Measurements from ENCODE around the gene PLA2G7. TPM values are rescaled to one million over a fixed set of nuclear protein-coding genes. Genes with fewer than 3 reads are reported as not detected.
"Not testable (repeated sequence)": the region's sequence is repeated elsewhere in the genome, so short reads cannot be mapped to it uniquely, and the experiment has no call there.

Gene PLA2G7
- total RNA-seq (1 to 10 TPM; 1.9 to 2.1 TPM), polyA plus RNA-seq (not detected), total RNA-seq (0 to 0.07 (median 0) reads per million in 6 experiments)

- POLR2A ChIA-PET, result no interaction called here
- H3K27me3 Mint-ChIP-seq, result peaks cover 43 to 82% (median 52%) of the 10 kb centered on the region in 5 donors
- peaks cover 0 to 2% (median 0%) of the 10 kb centered on the region in 9 donors for H3K9me3 Mint-ChIP-seq
- DNase-seq (no peak), ATAC-seq (no peak)
- no peak within 1 kb of the TSS for H3K27ac Mint-ChIP-seq
- peak within 1 kb of the TSS in 9 of 10 donors; percentile 34 to 76 (median 64) for H3K4me3 Mint-ChIP-seq
- H3K36me3 Mint-ChIP-seq, result no peaks in the 10 kb centered on the region
- peaks cover 3 to 12% (median 8%) of the 10 kb centered on the region in 4 donors for H3K4me1 Mint-ChIP-seq
These were observed at the start of gene PLA2G7 for GRCh38 chr6:46734867-46735719. Gene PLA2G7 (minus strand): TSS chr6:46735375. CDS start chr6:46722891, 12,484 bp downstream.

- Mint-ChIP-seq H3K4me1 (no peaks in the 10 kb centered on the region), H3K27me3 (peaks cover 0 to 13% (median 6%) of the 10 kb centered on the region in 5 donors), H3K36me3 (no peaks in the 10 kb centered on the region), H3K27ac (no peak overlapping the region), H3K9me3 (no peaks in the 10 kb centered on the region), H3K4me3 (no peak overlapping the region)
- ATAC-seq (no peak), DNase-seq (no peak)
- POLR2A ChIA-PET, result no interaction called here
These were observed 49.4 kb upstream of the PLA2G7 start for GRCh38 chr6:46784535-46784934.

GRCh38 chr6:46781478-46782378 is 46.6 kb upstream of the PLA2G7 start:
- Mint-ChIP-seq H3K4me1 (no peaks in the 10 kb centered on the region), H3K9me3 (no peaks in the 10 kb centered on the region), H3K4me3 (no peak overlapping the region), H3K27me3 (peaks cover 4 to 9% (median 7%) of the 10 kb centered on the region in 5 donors), H3K36me3 (no peaks in the 10 kb centered on the region), H3K27ac (no peak overlapping the region)
- POLR2A ChIA-PET, result no interaction called here
- ATAC-seq (no peak), DNase-seq (peak in 1 of 10 donors; percentile 11)

- no peaks in the 10 kb centered on the region for H3K36me3 Mint-ChIP-seq
- H3K4me3 Mint-ChIP-seq, result no peak overlapping the region
- ATAC-seq (no peak), DNase-seq (no peak)
- H3K9me3 Mint-ChIP-seq, result no peaks in the 10 kb centered on the region
- H3K27ac Mint-ChIP-seq, result peak overlapping the region in 1 of 10 donors; percentile 73
- peaks cover 5 to 16% (median 7%) of the 10 kb centered on the region in 5 donors for H3K27me3 Mint-ChIP-seq
- peaks cover 0 to 2% (median 0%) of the 10 kb centered on the region in 4 donors for H3K4me1 Mint-ChIP-seq
- POLR2A ChIA-PET, result no interaction called here
These were observed 42.5 kb upstream of the PLA2G7 start for GRCh38 chr6:46777476-46778346.

- Mint-ChIP-seq H3K4me3 (no peak overlapping the region), H3K36me3 (no peaks in the 10 kb centered on the region), H3K27ac (no peak overlapping the region), H3K27me3 (peaks cover 6 to 16% (median 8%) of the 10 kb centered on the region in 5 donors), H3K9me3 (no peaks in the 10 kb centered on the region), H3K4me1 (peaks cover 0 to 3% (median 0%) of the 10 kb centered on the region in 4 donors)
- DNase-seq (no peak), ATAC-seq (no peak)
- POLR2A ChIA-PET, result no interaction called here
These were observed 41.0 kb upstream of the PLA2G7 start for GRCh38 chr6:46776070-46776712.

- H3K36me3 Mint-ChIP-seq, H3K9me3 Mint-ChIP-seq, H3K27ac Mint-ChIP-seq, H3K4me3 Mint-ChIP-seq, DNase-seq, H3K4me1 Mint-ChIP-seq, POLR2A ChIA-PET, ATAC-seq: not testable (repeated sequence)
- H3K27me3 Mint-ChIP-seq, result peaks cover 4 to 11% (median 9%) of the 10 kb centered on the region in 5 donors
These were observed 39.6 kb upstream of the PLA2G7 start for GRCh38 chr6:46774736-46775135.

- H3K9me3 Mint-ChIP-seq, result no peaks in the 10 kb centered on the region
- H3K27ac Mint-ChIP-seq, result no peak overlapping the region
- DNase-seq, result no peak
- peaks cover 0 to 5% (median 0%) of the 10 kb centered on the region in 4 donors for H3K4me1 Mint-ChIP-seq
- no peak for ATAC-seq
- H3K36me3 Mint-ChIP-seq, result no peaks in the 10 kb centered on the region
- H3K4me3 Mint-ChIP-seq, result no peak overlapping the region
- H3K27me3 Mint-ChIP-seq, result peaks cover 7 to 15% (median 9%) of the 10 kb centered on the region in 5 donors
- POLR2A ChIA-PET, result no interaction called here
These were observed 38.2 kb upstream of the PLA2G7 start for GRCh38 chr6:46773201-46773855.

GRCh38 chr6:46772762-46773161 is 37.6 kb upstream of the PLA2G7 start:
- peaks cover 0 to 5% (median 0%) of the 10 kb centered on the region in 4 donors for H3K4me1 Mint-ChIP-seq
- peaks cover 0 to 2% (median 0%) of the 10 kb centered on the region in 3 donors for H3K36me3 Mint-ChIP-seq
- ATAC-seq (no peak), DNase-seq (no peak)
- peaks cover 8 to 14% (median 9%) of the 10 kb centered on the region in 5 donors for H3K27me3 Mint-ChIP-seq
- H3K9me3 Mint-ChIP-seq, result peaks cover 0 to 4% (median under 1%) of the 10 kb centered on the region in 9 donors
- H3K27ac Mint-ChIP-seq, result no peak overlapping the region
- POLR2A ChIA-PET, result no interaction called here
- H3K4me3 Mint-ChIP-seq, result no peak overlapping the region

GRCh38 chr6:46772016-46772415 is 36.8 kb upstream of the PLA2G7 start:
- POLR2A ChIA-PET, result no interaction called here
- DNase-seq, result no peak
- Mint-ChIP-seq H3K36me3 (peaks cover 0 to 5% (median 0%) of the 10 kb centered on the region in 3 donors), H3K27me3 (peaks cover 8 to 12% (median 9%) of the 10 kb centered on the region in 5 donors), H3K4me1 (peaks cover 0 to 5% (median 0%) of the 10 kb centered on the region in 4 donors), H3K27ac (no peak overlapping the region), H3K4me3 (no peak overlapping the region), H3K9me3 (peaks cover 0 to 11% (median 4%) of the 10 kb centered on the region in 9 donors)
- no peak for ATAC-seq

- Mint-ChIP-seq H3K9me3 (peaks cover 0 to 14% (median 7%) of the 10 kb centered on the region in 9 donors), H3K36me3 (peaks cover 0 to 14% (median 0%) of the 10 kb centered on the region in 3 donors), H3K4me1 (no peaks in the 10 kb centered on the region), H3K27me3 (peaks cover 8 to 43% (median 11%) of the 10 kb centered on the region in 5 donors), H3K27ac (peak overlapping the region in 1 of 10 donors; percentile 53), H3K4me3 (no peak overlapping the region)
- POLR2A ChIA-PET, result no interaction called here
- ATAC-seq, result no peak
- DNase-seq, result no peak
These were observed 29.8 kb upstream of the PLA2G7 start for GRCh38 chr6:46764961-46765360.

- H3K4me3 Mint-ChIP-seq, ATAC-seq, DNase-seq, H3K27ac Mint-ChIP-seq, POLR2A ChIA-PET, H3K4me1 Mint-ChIP-seq: not testable (repeated sequence)
- H3K36me3 Mint-ChIP-seq, result peaks cover 0 to 14% (median 0%) of the 10 kb centered on the region in 3 donors
- peaks cover 0 to 14% (median 7%) of the 10 kb centered on the region in 9 donors for H3K9me3 Mint-ChIP-seq
- H3K27me3 Mint-ChIP-seq, result peaks cover 8 to 47% (median 14%) of the 10 kb centered on the region in 5 donors
These were observed 29.1 kb upstream of the PLA2G7 start for GRCh38 chr6:46764280-46764679.

Measured in naive thymus-derived CD8-positive, alpha-beta T cell (primary cell).